Renal pelvis (tissue), 4 donors: ENCODE results near the gene ADCY5. TPM values are rescaled to one million over a fixed set of nuclear protein-coding genes. Genes with fewer than 3 reads are reported as not detected.

Experiments used
- DNase-seq: peaks from one replicate; pipeline ENCODE4 v3.0.0-alpha.2; 2013
- polyA plus RNA-seq, 3 donors: library from polyadenylated mRNA; unstranded; fragments of 120-200 nt; gene quantifications; one replicate each; pipeline ENCODE4 v1.2.1, GENCODE V29; 2013; ENCODE audit not compliant: insufficient read length in 3 of 3

ADCY5 gene
- polyA plus RNA-seq, 3 donors: 11.2 to 13.4 (median 12.6) TPM

GRCh38 chr3:123409443-123410148 is 39.3 kb downstream of the ADCY5 start:
- peak; percentile 88 for DNase-seq

- DNase-seq: no peak
Observed at GRCh38 chr3:123406598-123406997, 42.3 kb downstream of the ADCY5 start.

- DNase-seq: no peak
Observed at GRCh38 chr3:123405936-123406510, 42.9 kb downstream of the ADCY5 start.

GRCh38 chr3:123405021-123405420 is 43.9 kb downstream of the ADCY5 start:
- no peak for DNase-seq

GRCh38 chr3:123404391-123404790 is 44.5 kb downstream of the ADCY5 start:
- DNase-seq: no peak

GRCh38 chr3:123401836-123402530 is 46.9 kb downstream of the ADCY5 start:
- no peak for DNase-seq

GRCh38 chr3:123400169-123400568 is 48.7 kb downstream of the ADCY5 start:
- no peak for DNase-seq

- DNase-seq: no peak
Observed at GRCh38 chr3:123399653-123400052, 49.2 kb downstream of the ADCY5 start.

- DNase-seq: no peak
Observed at GRCh38 chr3:123397921-123398785, 50.7 kb downstream of the ADCY5 start.

- no peak for DNase-seq
Observed at GRCh38 chr3:123397050-123397590, 51.8 kb downstream of the ADCY5 start.

GRCh38 chr3:123396171-123397049 is 52.5 kb downstream of the ADCY5 start:
- DNase-seq: no peak

- DNase-seq: no peak
Observed at GRCh38 chr3:123395235-123395634, 53.7 kb downstream of the ADCY5 start.

GRCh38 chr3:123394391-123395020 is 54.4 kb downstream of the ADCY5 start:
- no peak for DNase-seq

- DNase-seq: no peak
Observed at GRCh38 chr3:123392871-123393620, 55.8 kb downstream of the ADCY5 start.

- no peak for DNase-seq
Observed at GRCh38 chr3:123392368-123392767, 56.5 kb downstream of the ADCY5 start.

- no peak for DNase-seq
Observed at GRCh38 chr3:123390865-123391600, 57.9 kb downstream of the ADCY5 start.

- no peak for DNase-seq
Observed at GRCh38 chr3:123389628-123389918, 59.3 kb downstream of the ADCY5 start.

GRCh38 chr3:123388811-123389627 is 59.9 kb downstream of the ADCY5 start:
- no peak for DNase-seq
